Upper lobe of left lung (tissue), 6 donors: ENCODE data around the gene KDM2B. TPM values are rescaled to one million over a fixed set of nuclear protein-coding genes. Genes with fewer than 3 reads are reported as not detected.

Experiments used
- ATAC-seq, 2 donors: fragments of 200-7000 bp; cut with Tn5 transposase; one replicate each; pipeline ENCODE4 v1.9.1; 2022; ENCODE audit warnings: mild to moderate bottlenecking in 2 of 2, moderate library complexity in 2 of 2; ENCODE audit not compliant: low FRiP score in 2 of 2
- DNase-seq, 2 donors: peaks; one replicate each; pipeline ENCODE4 v3.0.0-alpha.2; 2019 to 2020
- H3K27ac ChIP-seq, 4 donors: fragments of 200-600 bp; sonication (generic); one replicate each; pipeline ENCODE4 v1.5.1; 2016 to 2019
- H3K27me3 ChIP-seq, 4 donors: fragments of 200-600 bp; sonication (generic); one replicate each; pipeline ENCODE4 v1.5.1; 2017 to 2019
- H3K36me3 ChIP-seq, 4 donors: fragments of 200-600 bp; sonication (generic); one replicate each; pipeline ENCODE4 v1.5.1; 2016 to 2019
- H3K4me1 ChIP-seq, 4 donors: fragments of 200-600 bp; sonication (generic); one replicate each; pipeline ENCODE4 v1.5.1; 2018 to 2019
- H3K4me3 ChIP-seq, 4 donors: fragments of 200-600 bp; sonication (generic); one replicate each; pipeline ENCODE4 v1.5.1; 2017 to 2019; ENCODE audit warnings: mild to moderate bottlenecking in 2 of 4, moderate library complexity in 1 of 4
- H3K9me3 ChIP-seq, 4 donors: fragments of 200-600 bp; sonication (generic); one replicate each; pipeline ENCODE4 v1.5.1; 2018 to 2019
- CTCF ChIP-seq, 6 experiments: fragments of 450-650 bp in 4 of 6; fragments of 200-600 bp in 2 of 6; sonication (generic) in 2 of 6; IDR thresholded peaks; one replicate each; pipeline ENCODE4 v1.5.1; 2016 to 2019; ENCODE audit warnings: antibody characterized with exemption in 6 of 6
- EP300 ChIP-seq, 4 donors: sonication (generic); formaldehyde crosslinking; IDR thresholded peaks; one replicate each; pipeline ENCODE4 v1.5.1; 2017; ENCODE audit warnings: antibody characterized with exemption in 4 of 4, control low read depth in 2 of 4
- POLR2A ChIP-seq, 4 donors: fragments of 450-650 bp; IDR thresholded peaks; one replicate each; pipeline ENCODE4 v1.5.1; 2016 to 2017; ENCODE audit warnings: antibody characterized with exemption in 4 of 4, mild to moderate bottlenecking in 2 of 4
- POLR2AphosphoS5 ChIP-seq, 2 donors: sonication (generic); formaldehyde crosslinking; IDR thresholded peaks; one replicate each; pipeline ENCODE4 v1.5.1; 2017; ENCODE audit warnings: antibody characterized with exemption in 2 of 2
- WGBS, 2 donors: methylation state at CpG; one replicate each; pipeline ENCODE4 v1.1.5; 2017 to 2018; 5-methylcytosine and 5-hydroxymethylcytosine counted together
- total RNA-seq, 6 donors: library from RNA; depleted of rRNA in 4 of 6; stranded (reverse); fragments of >200 nt in 4 of 6; gene quantifications; one replicate each; pipeline versions ENCODE4 v1.1.0 to v1.2.1, GENCODE V29; 2016 to 2021
- donor health status: DM: no; HTN: no; CAD: no; lungs with moderate emphysema.
- donor health status: DM: no; HTN: yes; CAD: no; lungs with severe emphysema.

The KDM2B gene
- total RNA-seq, 6 donors from 2014 or later, result 29.5 to 81.7 (median 34.2) TPM

- 90 to 95% methylated on average over 6 of the region's 6 CpGs for WGBS, 2 donors
- no peaks in the 10 kb centered on the region for H3K27me3 ChIP-seq
- H3K9me3 ChIP-seq, result no peaks in the 10 kb centered on the region
- no peak overlapping the region for H3K27ac ChIP-seq
- TF ChIP-seq CTCF (IDR thresholded peaks at IDR 0.05) (no peak), POLR2AphosphoS5 (IDR thresholded peaks at IDR 0.05) (no peak), POLR2A (IDR thresholded peaks at IDR 0.05) (no peak), EP300 (IDR thresholded peaks at IDR 0.05) (no peak)
- DNase-seq (no peak), ATAC-seq (no peak)
- H3K4me1 ChIP-seq, result no peaks in the 10 kb centered on the region
- no peaks in the 10 kb centered on the region for H3K36me3 ChIP-seq
- H3K4me3 ChIP-seq, result no peak overlapping the region
Observed at GRCh38 chr12:121602766-121603165, 21.9 kb upstream of the KDM2B start.

- DNase-seq (no peak), ATAC-seq (no peak)
- TF ChIP-seq POLR2A (IDR thresholded peaks at IDR 0.05) (no peak), POLR2AphosphoS5 (IDR thresholded peaks at IDR 0.05) (no peak), EP300 (IDR thresholded peaks at IDR 0.05) (no peak), CTCF (IDR thresholded peaks at IDR 0.05) (no peak)
- H3K4me1 ChIP-seq, result no peaks in the 10 kb centered on the region
- no peaks in the 10 kb centered on the region for H3K9me3 ChIP-seq
- 72 to 91% methylated on average over 6 of the region's 6 CpGs for WGBS, 2 donors
- H3K27me3 ChIP-seq, result no peaks in the 10 kb centered on the region
- no peak overlapping the region for H3K27ac ChIP-seq
- H3K36me3 ChIP-seq, result no peaks in the 10 kb centered on the region
- H3K4me3 ChIP-seq, result no peak overlapping the region
Observed at GRCh38 chr12:121600702-121601336, 20.0 kb upstream of the KDM2B start.

- ATAC-seq (no peak), DNase-seq (no peak)
- Histone ChIP-seq H3K27me3 (no peaks in the 10 kb centered on the region), H3K4me3 (no peak overlapping the region), H3K4me1 (no peaks in the 10 kb centered on the region), H3K9me3 (no peaks in the 10 kb centered on the region), H3K27ac (no peak overlapping the region), H3K36me3 (no peaks in the 10 kb centered on the region)
- TF ChIP-seq EP300 (IDR thresholded peaks at IDR 0.05) (no peak), CTCF (IDR thresholded peaks at IDR 0.05) (no peak), POLR2A (IDR thresholded peaks at IDR 0.05) (no peak), POLR2AphosphoS5 (IDR thresholded peaks at IDR 0.05) (no peak)
- 96 to 98% methylated on average over 5 of the region's 5 CpGs for WGBS, 2 donors
Observed at GRCh38 chr12:121596526-121596925, 15.7 kb upstream of the KDM2B start.

- DNase-seq (no peak), ATAC-seq (no peak)
- no peaks in the 10 kb centered on the region for H3K27me3 ChIP-seq
- no peaks in the 10 kb centered on the region for H3K36me3 ChIP-seq
- H3K4me3 ChIP-seq, result no peak overlapping the region
- peaks cover 0 to 5% (median 2%) of the 10 kb centered on the region in 4 donors for H3K4me1 ChIP-seq
- H3K27ac ChIP-seq, result no peak overlapping the region
- TF ChIP-seq EP300 (IDR thresholded peaks at IDR 0.05) (no peak), CTCF (IDR thresholded peaks at IDR 0.05) (no peak), POLR2AphosphoS5 (IDR thresholded peaks at IDR 0.05) (no peak), POLR2A (IDR thresholded peaks at IDR 0.05) (no peak)
- H3K9me3 ChIP-seq, result no peaks in the 10 kb centered on the region
- WGBS, 2 donors, result 92 to 97% methylated on average over 12 of the region's 12 CpGs
Observed at GRCh38 chr12:121595520-121595919, 14.7 kb upstream of the KDM2B start.

GRCh38 chr12:121592320-121592719 lies 11.5 kb upstream of the KDM2B start:
- WGBS, 2 donors, result 83 to 84% methylated on average over 4 of the region's 4 CpGs
- DNase-seq (no peak), ATAC-seq (no peak)
- H3K27me3 ChIP-seq, result no peaks in the 10 kb centered on the region
- no peaks in the 10 kb centered on the region for H3K9me3 ChIP-seq
- no peak overlapping the region for H3K4me3 ChIP-seq
- no peaks in the 10 kb centered on the region for H3K36me3 ChIP-seq
- H3K27ac ChIP-seq, result no peak overlapping the region
- H3K4me1 ChIP-seq, result peaks cover 0 to 12% (median 4%) of the 10 kb centered on the region in 4 donors
- TF ChIP-seq CTCF (IDR thresholded peaks at IDR 0.05) (no peak), EP300 (IDR thresholded peaks at IDR 0.05) (no peak), POLR2AphosphoS5 (IDR thresholded peaks at IDR 0.05) (no peak)
